HG03521 (cell line): ENCODE data around the gene PGM3.

Experiments used
- ATAC-seq: cut with Tn5 transposase; IDR thresholded peaks from one replicate; pipeline ENCODE4 v1.9.1; 2021; ENCODE audit warnings: mild to moderate bottlenecking, moderate library complexity; ENCODE audit not compliant: unreplicated experiment

Gene PGM3

DNA sequence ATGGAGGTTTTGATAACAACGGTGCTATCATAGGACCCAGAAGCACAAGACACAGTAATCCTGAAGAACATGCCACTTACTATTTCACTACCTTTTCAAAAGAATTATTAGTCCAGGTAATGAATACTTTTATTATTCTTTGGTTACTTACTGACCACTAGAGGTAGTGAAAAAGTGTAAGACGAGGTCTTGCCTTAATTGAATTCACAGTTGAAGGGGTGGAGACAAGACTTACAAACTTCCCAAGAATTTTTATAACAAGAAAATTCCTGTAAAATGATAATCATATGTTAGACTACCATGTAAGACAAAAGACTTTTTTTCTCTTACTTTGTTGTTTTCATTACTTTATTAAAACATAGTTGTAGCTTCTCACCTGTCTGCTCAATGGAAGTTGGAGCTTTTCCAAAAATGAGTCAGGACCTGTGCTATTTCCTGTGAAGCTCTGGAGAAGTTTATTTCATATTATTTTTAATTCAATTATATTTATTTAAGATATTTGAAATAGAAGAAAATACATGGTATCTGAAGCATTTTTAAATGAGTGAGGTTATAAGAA, 73.2 kb downstream of the PGM3 start:
- no peak for ATAC-seq

DNA sequence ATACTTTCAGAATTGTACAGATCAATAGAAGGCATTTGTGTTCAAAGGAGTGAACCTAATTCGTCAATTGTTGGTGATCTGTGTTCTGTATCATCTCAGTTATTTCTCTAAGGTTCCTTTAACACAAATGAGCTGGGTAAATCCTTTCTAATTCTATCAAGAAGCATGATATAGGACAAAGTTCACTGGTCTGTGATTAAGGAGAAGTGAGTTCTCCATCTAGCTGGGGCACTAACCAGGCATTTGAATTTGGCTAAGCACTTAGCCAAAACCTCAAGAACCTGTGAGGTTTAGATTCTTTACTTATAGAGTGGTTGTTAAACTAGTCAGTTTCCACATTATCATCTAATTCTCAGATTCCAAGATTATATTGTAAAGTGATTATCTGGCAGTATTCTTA, 75.3 kb downstream of the PGM3 start:
- ATAC-seq = no peak
